WTC11 (cell line): ENCODE data around the gene DHX36. TPM values are rescaled to one million over a fixed set of nuclear protein-coding genes. Genes with fewer than 3 reads are reported as not detected.

Experiments
- ATAC-seq: fragments of 200-7000 bp; cut with Tn5 transposase; 2 replicates; pipeline ENCODE4 v1.10.0; 2021; ENCODE audit warnings: mild to moderate bottlenecking, moderate library complexity
- CTCF ChIA-PET: fragments of 300-600 bp; sonication (Branson Sonifier 250); formaldehyde crosslinking; loops from one replicate; lab custom pipeline; 2021; ENCODE audit warnings: antibody characterized with exemption; lab: Charles Lee
- POLR2A ChIA-PET: fragments of 350-600 bp; sonication (Branson Sonifier 250); formaldehyde crosslinking; loops from one replicate; lab custom pipeline; 2021; ENCODE audit warnings: antibody characterized with exemption; lab: Charles Lee
- DNase-seq: peaks from one replicate; pipeline ENCODE4 v3.0.0; 2021; ENCODE audit warnings: low spot score
- H3K27ac Mint-ChIP-seq: 2 replicates; pipeline ENCODE4 v1.8.0; 2021; ENCODE audit warnings: mixed read lengths
- H3K27me3 Mint-ChIP-seq: 2 replicates; pipeline ENCODE4 v1.8.0; 2021; ENCODE audit warnings: low read depth, mild to moderate bottlenecking, moderate library complexity, mixed read lengths
- H3K36me3 Mint-ChIP-seq: 2 replicates; pipeline ENCODE4 v1.8.0; 2021; ENCODE audit warnings: mixed read lengths
- H3K4me1 Mint-ChIP-seq: 2 replicates; pipeline ENCODE4 v1.8.0; 2022; ENCODE audit warnings: mixed read lengths
- H3K4me3 Mint-ChIP-seq: 2 replicates; pipeline ENCODE4 v1.8.0; 2021; ENCODE audit warnings: mild to moderate bottlenecking, moderate library complexity, mixed read lengths
- H3K9me3 Mint-ChIP-seq: 2 replicates; pipeline ENCODE4 v1.8.0; 2021; ENCODE audit warnings: mixed read lengths
- ARID4B ChIP-seq: sonication (generic); formaldehyde crosslinking; IDR thresholded peaks from 2 replicates; pipeline ENCODE4 v1.8.0; 2023; ENCODE audit warnings: missing genetic modification reagents, mild to moderate bottlenecking, borderline replicate concordance
- ATF2 ChIP-seq: sonication (generic); formaldehyde crosslinking; IDR thresholded peaks from 2 replicates; pipeline ENCODE4 v1.8.1; 2022; ENCODE audit warnings: low read depth, missing genetic modification reagents, borderline replicate concordance
- ATF3 ChIP-seq: sonication (generic); formaldehyde crosslinking; conservative IDR thresholded peaks from 2 replicates; pipeline ENCODE4 v1.8.1; 2022; ENCODE audit warnings: mild to moderate bottlenecking, missing genetic modification reagents
- E2F4 ChIP-seq: sonication (generic); formaldehyde crosslinking; IDR thresholded peaks from 2 replicates; pipeline ENCODE4 v1.8.1; 2022; ENCODE audit warnings: low read depth, mild to moderate bottlenecking, moderate library complexity, missing genetic modification reagents, borderline replicate concordance
- ESRRA ChIP-seq: sonication (generic); formaldehyde crosslinking; IDR thresholded peaks from 2 replicates; pipeline ENCODE4 v1.8.1; 2022; ENCODE audit warnings: mild to moderate bottlenecking, missing genetic modification reagents, borderline replicate concordance
- FOXP1 ChIP-seq: sonication (generic); formaldehyde crosslinking; IDR thresholded peaks from 2 replicates; pipeline ENCODE4 v1.8.0; 2022; ENCODE audit warnings: missing genetic modification reagents, mild to moderate bottlenecking, moderate library complexity, borderline replicate concordance
- GTF2I ChIP-seq: fragments of 250-450 bp; sonication (Bioruptor Pico); conservative IDR thresholded peaks from 2 replicates; pipeline ENCODE4 v1.4.0; 2021; ENCODE audit warnings: mild to moderate bottlenecking
- HMGXB4 ChIP-seq: sonication (generic); formaldehyde crosslinking; IDR thresholded peaks from 2 replicates; pipeline ENCODE4 v1.8.1; 2023; ENCODE audit warnings: mild to moderate bottlenecking, moderate library complexity, missing genetic modification reagents
- IRF2 ChIP-seq: sonication (generic); formaldehyde crosslinking; IDR thresholded peaks from 2 replicates; pipeline ENCODE4 v1.8.0; 2022; ENCODE audit warnings: low read depth, missing genetic modification reagents, borderline replicate concordance
- NR3C1 ChIP-seq: sonication (generic); formaldehyde crosslinking; conservative IDR thresholded peaks from 2 replicates; pipeline ENCODE4 v1.8.1; 2023; ENCODE audit warnings: low read depth, mild to moderate bottlenecking, missing genetic modification reagents
- OVOL2 ChIP-seq: fragments of 250-450 bp; sonication (Bioruptor Pico); IDR thresholded peaks from 2 replicates; pipeline ENCODE4 v1.9.0; 2021; ENCODE audit warnings: mild to moderate bottlenecking, borderline replicate concordance
- SOX15 ChIP-seq: fragments of 250-450 bp; sonication (Bioruptor Pico); IDR thresholded peaks from 2 replicates; pipeline ENCODE4 v1.9.0; 2021; ENCODE audit warnings: mild to moderate bottlenecking
- TCF7 ChIP-seq: sonication (generic); formaldehyde crosslinking; IDR thresholded peaks from 2 replicates; pipeline ENCODE4 v1.8.0; 2022; ENCODE audit warnings: mild to moderate bottlenecking, low read depth, missing genetic modification reagents, moderate library complexity
- TEAD4 ChIP-seq: sonication (generic); formaldehyde crosslinking; IDR thresholded peaks from 2 replicates; pipeline ENCODE4 v1.8.0; 2022; ENCODE audit warnings: mild to moderate bottlenecking, missing genetic modification reagents
- ZBTB21 ChIP-seq: sonication (generic); formaldehyde crosslinking; IDR thresholded peaks from 2 replicates; pipeline ENCODE4 v1.8.1; 2023; ENCODE audit warnings: mild to moderate bottlenecking, missing genetic modification reagents, borderline replicate concordance
- ZMAT4 ChIP-seq: fragments of 250-450 bp; sonication (Bioruptor Pico); IDR thresholded peaks from 2 replicates; pipeline ENCODE4 v1.9.0; 2021; ENCODE audit warnings: mild to moderate bottlenecking
- ZNF232 ChIP-seq: sonication (generic); formaldehyde crosslinking; IDR thresholded peaks from 2 replicates; pipeline ENCODE4 v1.8.0; 2022; ENCODE audit warnings: mild to moderate bottlenecking, missing genetic modification reagents
- ZNF416 ChIP-seq: fragments of 250-450 bp; sonication (Bioruptor Pico); IDR thresholded peaks from 2 replicates; pipeline ENCODE4 v1.9.0; 2021; ENCODE audit warnings: mild to moderate bottlenecking, inconsistent platforms
- ZNF423 ChIP-seq: fragments of 250-450 bp; sonication (Bioruptor Pico); IDR thresholded peaks from 2 replicates; pipeline ENCODE4 v2.1.2; 2022; ENCODE audit warnings: mild to moderate bottlenecking, moderate library complexity
- total RNA-seq: library from RNA; stranded (reverse); gene quantifications from 3 replicates; pipeline ENCODE4 v1.2.3, GENCODE V29; 2021
- TF ChIP-seq, protein P1 (sequence below): sonication (generic); formaldehyde crosslinking; IDR thresholded peaks from 2 replicates; pipeline ENCODE4 v1.8.0; 2022; ENCODE audit warnings: mild to moderate bottlenecking, missing genetic modification reagents
- TF ChIP-seq, protein P2 (sequence below): sonication (generic); formaldehyde crosslinking; IDR thresholded peaks from 2 replicates; pipeline ENCODE4 v1.8.1; 2022; ENCODE audit warnings: mild to moderate bottlenecking, moderate library complexity, missing genetic modification reagents
- TF ChIP-seq, protein P3 (sequence below): sonication (generic); formaldehyde crosslinking; IDR thresholded peaks from 2 replicates; pipeline ENCODE4 v1.8.1; 2022; ENCODE audit warnings: mild to moderate bottlenecking, missing genetic modification reagents, moderate library complexity, borderline replicate concordance

The DHX36 gene
- total RNA-seq, 1 experiment from 2014 or later: 100 TPM

GRCh38 chr3:154247806-154248415 lies 76.4 kb downstream of the DHX36 start:
- peaks cover 17% of the 10 kb centered on the region for H3K36me3 Mint-ChIP-seq
- H3K27me3 Mint-ChIP-seq: no peaks in the 10 kb centered on the region
- ATAC-seq: peak; percentile 67
- peak overlapping the region; percentile 68; the same call in 1 of the 2 replicates for H3K27ac Mint-ChIP-seq
- no peak for DNase-seq
- H3K4me1 Mint-ChIP-seq: peaks cover 39% of the 10 kb centered on the region
- H3K4me3 Mint-ChIP-seq: no peak overlapping the region
- TF ChIP-seq ARID4B (CRISPR knock-in tag) (no peak), ZBTB21 (CRISPR knock-in tag) (no peak), NR3C1 (CRISPR knock-in tag) (no peak), ESRRA (CRISPR knock-in tag) (no peak), E2F4 (CRISPR knock-in tag) (no peak), OVOL2 (CRISPR knock-in tag) (no peak), FOXP1 (CRISPR knock-in tag) (no peak), GTF2I (CRISPR knock-in tag) (no peak), ZNF416 (CRISPR knock-in tag) (no peak), ATF2 (CRISPR knock-in tag) (no peak), ZNF232 (CRISPR knock-in tag) (no peak), ATF3 (CRISPR knock-in tag) (no peak)
- TF ChIP-seq, protein P1, sequence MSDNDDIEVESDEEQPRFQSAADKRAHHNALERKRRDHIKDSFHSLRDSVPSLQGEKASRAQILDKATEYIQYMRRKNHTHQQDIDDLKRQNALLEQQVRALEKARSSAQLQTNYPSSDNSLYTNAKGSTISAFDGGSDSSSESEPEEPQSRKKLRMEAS (CRISPR knock-in tag): no peak
- TF ChIP-seq, protein P2, sequence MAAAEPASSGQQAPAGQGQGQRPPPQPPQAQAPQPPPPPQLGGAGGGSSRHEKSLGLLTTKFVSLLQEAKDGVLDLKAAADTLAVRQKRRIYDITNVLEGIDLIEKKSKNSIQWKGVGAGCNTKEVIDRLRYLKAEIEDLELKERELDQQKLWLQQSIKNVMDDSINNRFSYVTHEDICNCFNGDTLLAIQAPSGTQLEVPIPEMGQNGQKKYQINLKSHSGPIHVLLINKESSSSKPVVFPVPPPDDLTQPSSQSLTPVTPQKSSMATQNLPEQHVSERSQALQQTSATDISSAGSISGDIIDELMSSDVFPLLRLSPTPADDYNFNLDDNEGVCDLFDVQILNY: no peak
- ChIA-PET CTCF (no interaction called here), POLR2A (no interaction called here)
- no peaks in the 10 kb centered on the region for H3K9me3 Mint-ChIP-seq

DNA sequence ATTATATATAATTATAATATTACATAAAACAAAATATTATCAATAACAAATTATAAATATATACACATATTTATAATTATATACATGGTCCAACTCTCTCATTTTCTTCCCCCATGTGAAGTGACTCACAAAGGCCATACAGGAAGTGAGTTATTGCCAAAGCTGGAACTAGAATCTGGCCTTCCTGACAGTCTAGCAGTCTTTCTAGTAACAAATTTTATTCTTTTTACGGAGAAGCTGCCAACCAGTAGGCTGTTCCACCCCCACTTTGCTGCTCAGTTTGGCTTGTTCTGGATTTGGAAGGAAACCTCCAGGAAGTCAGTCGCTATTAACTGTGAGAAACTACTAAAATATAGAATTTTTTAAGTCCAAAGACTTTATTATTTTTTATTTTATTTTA lies 79.6 kb downstream of the DHX36 start:
- ATAC-seq: no peak
- Mint-ChIP-seq H3K36me3 (peaks cover 25% of the 10 kb centered on the region), H3K4me1 (peaks cover 37% of the 10 kb centered on the region), H3K27me3 (no peaks in the 10 kb centered on the region), H3K9me3 (no peaks in the 10 kb centered on the region), H3K4me3 (no peak overlapping the region), H3K27ac (no peak overlapping the region)
- POLR2A ChIA-PET: no interaction called here
- no peak for DNase-seq
- CTCF ChIA-PET: no interaction called here
- TF ChIP-seq ZMAT4 (CRISPR knock-in tag) (no peak), ZNF423 (CRISPR knock-in tag) (no peak), TEAD4 (CRISPR knock-in tag) (no peak), TCF7 (CRISPR knock-in tag) (no peak), SOX15 (CRISPR knock-in tag) (no peak), HMGXB4 (CRISPR knock-in tag) (no peak), IRF2 (CRISPR knock-in tag) (no peak)
- TF ChIP-seq, protein P3, sequence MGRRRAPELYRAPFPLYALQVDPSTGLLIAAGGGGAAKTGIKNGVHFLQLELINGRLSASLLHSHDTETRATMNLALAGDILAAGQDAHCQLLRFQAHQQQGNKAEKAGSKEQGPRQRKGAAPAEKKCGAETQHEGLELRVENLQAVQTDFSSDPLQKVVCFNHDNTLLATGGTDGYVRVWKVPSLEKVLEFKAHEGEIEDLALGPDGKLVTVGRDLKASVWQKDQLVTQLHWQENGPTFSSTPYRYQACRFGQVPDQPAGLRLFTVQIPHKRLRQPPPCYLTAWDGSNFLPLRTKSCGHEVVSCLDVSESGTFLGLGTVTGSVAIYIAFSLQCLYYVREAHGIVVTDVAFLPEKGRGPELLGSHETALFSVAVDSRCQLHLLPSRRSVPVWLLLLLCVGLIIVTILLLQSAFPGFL (CRISPR knock-in tag): no peak
